PC-9 (cell line): ENCODE results near the gene BORCS5. TPM values are rescaled to one million over a fixed set of nuclear protein-coding genes. Genes with fewer than 3 reads are reported as not detected.

ENCODE experiments used
- BruUV-seq: library from RNA; stranded (reverse); fragments of 400-500 nt; replicated peaks from 2 replicates; lab custom pipeline; 2021; lab: Mats Ljungman, UMichigan
- CTCF ChIA-PET: fragments of 300-600 bp; sonication (Branson Sonifier 250); formaldehyde crosslinking; loops from one replicate; lab custom pipeline; 2022; ENCODE audit warnings: antibody characterized with exemption; lab: Charles Lee
- POLR2A ChIA-PET: fragments of 300-600 bp; sonication (Branson Sonifier 250); formaldehyde crosslinking; loops from one replicate; lab custom pipeline; 2022; ENCODE audit warnings: antibody characterized with exemption; ENCODE audit not compliant: unreplicated experiment; lab: Charles Lee
- DNase-seq, 2 experiments: peaks; one replicate each; pipeline versions ENCODE4 v3.0.0 to v3.0.0-alpha.2; 2015 to 2022; ENCODE audit warnings: mixed read lengths in 1 of 2
- H2AFZ ChIP-seq: fragments of 200-600 bp; sonication (generic); 2 replicates; pipeline ENCODE4 v1.8.1; 2017; ENCODE audit warnings: antibody characterized with exemption
- H3F3A ChIP-seq: fragments of 200-600 bp; sonication (generic); 2 replicates; pipeline ENCODE4 v1.8.1; 2017; ENCODE audit warnings: antibody characterized with exemption, mild to moderate bottlenecking, low read depth; ENCODE audit not compliant: insufficient read depth
- H3K27ac ChIP-seq: fragments of 200-600 bp; sonication (generic); 2 replicates; pipeline ENCODE4 v1.6.1; 2016; ENCODE audit warnings: mixed run types
- H3K27me3 ChIP-seq: fragments of 200-600 bp; sonication (generic); 2 replicates; pipeline ENCODE4 v1.6.1; 2016; ENCODE audit warnings: low read depth, mixed run types; ENCODE audit not compliant: insufficient read depth
- H3K36me3 ChIP-seq: fragments of 200-600 bp; sonication (generic); 2 replicates; pipeline ENCODE4 v1.6.1; 2016; ENCODE audit warnings: low read depth, mixed run types
- H3K4me1 ChIP-seq: fragments of 200-600 bp; sonication (generic); replicated peaks from 2 replicates; pipeline ENCODE4 v1.6.1; 2016; ENCODE audit warnings: mixed run types; ENCODE audit not compliant: insufficient read depth
- H3K4me2 ChIP-seq: fragments of 200-600 bp; sonication (generic); 2 replicates; pipeline ENCODE4 v1.6.1; 2017; ENCODE audit warnings: mixed run types
- H3K4me3 ChIP-seq: fragments of 200-600 bp; sonication (generic); 2 replicates; pipeline ENCODE4 v1.6.1; 2016; ENCODE audit warnings: mixed run types
- H3K79me2 ChIP-seq: fragments of 200-600 bp; sonication (generic); 2 replicates; pipeline ENCODE4 v1.6.1; 2017; ENCODE audit warnings: low read depth, mixed run types
- H3K9me2 ChIP-seq: fragments of 200-600 bp; sonication (generic); 2 replicates; pipeline ENCODE4 v1.8.1; 2017; ENCODE audit warnings: mild to moderate bottlenecking; ENCODE audit not compliant: insufficient read depth
- H3K9me3 ChIP-seq: fragments of 200-600 bp; sonication (generic); 2 replicates; pipeline ENCODE4 v1.8.1; 2016; ENCODE audit warnings: low read depth; ENCODE audit not compliant: insufficient read depth
- H4K20me1 ChIP-seq: fragments of 200-600 bp; sonication (generic); 2 replicates; pipeline ENCODE4 v1.8.1; 2017; ENCODE audit not compliant: insufficient read depth
- CTCF ChIP-seq: fragments of 200-600 bp; sonication (generic); conservative IDR thresholded peaks from 2 replicates; pipeline ENCODE4 v1.6.1; 2017; ENCODE audit warnings: mixed run types, antibody characterized with exemption, mild to moderate bottlenecking, moderate library complexity
- EZH2 ChIP-seq: fragments of 200-600 bp; sonication (generic); IDR thresholded peaks from 2 replicates; pipeline ENCODE4 v1.8.0; 2017; ENCODE audit warnings: antibody characterized with exemption, low read depth
- intact Hi-C: fragments of 100-400 bp; cut with micrococcal nuclease; formaldehyde crosslinking; loops from one replicate; pipeline ENCODE4 v1.10.0; 2022; ENCODE audit not compliant: unreplicated experiment
- total RNA-seq: library from RNA; stranded (reverse); gene quantifications from 2 replicates; pipeline ENCODE4 v1.2.3, GENCODE V29; 2021

Gene BORCS5
- total RNA-seq, 1 experiment from 2014 or later, result 19.7 TPM

DNA sequence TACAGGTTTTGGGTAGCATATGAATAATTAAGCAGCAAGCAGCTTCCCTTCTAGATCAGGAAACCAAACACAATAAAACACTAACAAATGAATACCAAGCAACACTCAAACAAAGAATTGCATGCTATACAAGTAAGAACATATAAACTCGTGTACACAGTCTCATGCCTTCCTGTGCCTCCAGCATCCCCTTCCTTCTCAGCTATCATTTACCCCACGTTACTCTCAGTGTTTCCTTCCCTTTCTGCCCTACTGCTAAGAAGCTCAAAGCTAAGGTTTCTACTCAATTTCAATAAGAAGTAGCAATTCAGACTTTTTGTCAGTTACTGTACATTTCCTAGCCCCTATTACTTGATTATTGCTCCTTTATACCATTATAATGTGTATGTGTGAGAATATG, 124.8 kb downstream of the BORCS5 start:
- no peaks in the 10 kb centered on the region for H3K4me1 ChIP-seq
- DNase-seq, result no peak
- H3K4me3 ChIP-seq, result no peak overlapping the region
- intact Hi-C loops, result no loop called here
- H3K79me2 ChIP-seq, result no peaks in the 10 kb centered on the region
- no peak overlapping the region for H3K4me2 ChIP-seq
- H3K27me3 ChIP-seq, result no peaks in the 10 kb centered on the region
- H4K20me1 ChIP-seq, result no peaks in the 10 kb centered on the region
- peaks cover 5% of the 10 kb centered on the region; the same call in 1 of the 2 replicates for H3F3A ChIP-seq
- CTCF ChIA-PET, result no interaction called here
- H3K36me3 ChIP-seq, result peaks cover 8% of the 10 kb centered on the region; the same call in 1 of the 2 replicates
- H3K27ac ChIP-seq, result no peak overlapping the region
- TF ChIP-seq CTCF, result no peak
- TF ChIP-seq EZH2, result no peak
- BruUV-seq, result no TSS peak
- no peaks in the 10 kb centered on the region for H3K9me2 ChIP-seq
- H3K9me3 ChIP-seq, result no peaks in the 10 kb centered on the region
- POLR2A ChIA-PET, result no interaction called here
- no peak overlapping the region for H2AFZ ChIP-seq

- POLR2A ChIA-PET, result no interaction called here
- TF ChIP-seq CTCF, result no peak
- no peak for TF ChIP-seq EZH2
- CTCF ChIA-PET, result no interaction called here
Observed at GRCh38 chr12:12482150-12482761, 125.4 kb downstream of the BORCS5 start.

GRCh38 chr12:12482959-12483358, 126.1 kb downstream of the BORCS5 start:
- no peaks in the 10 kb centered on the region for H3K9me2 ChIP-seq
- H3K4me2 ChIP-seq, result no peak overlapping the region
- peaks cover 5% of the 10 kb centered on the region; the same call in 1 of the 2 replicates for H3K36me3 ChIP-seq
- no peak overlapping the region for H3K4me3 ChIP-seq
- H2AFZ ChIP-seq, result no peak overlapping the region
- no peaks in the 10 kb centered on the region for H4K20me1 ChIP-seq
- H3K27ac ChIP-seq, result no peak overlapping the region
- ChIA-PET POLR2A (no interaction called here), CTCF (no interaction called here)
- no peak for DNase-seq
- peaks cover 5% of the 10 kb centered on the region; the same call in 1 of the 2 replicates for H3F3A ChIP-seq
- no peak for TF ChIP-seq CTCF
- no peak for TF ChIP-seq EZH2
- H3K27me3 ChIP-seq, result no peaks in the 10 kb centered on the region
- intact Hi-C loops, result no loop called here
- no TSS peak for BruUV-seq
- no peaks in the 10 kb centered on the region for H3K9me3 ChIP-seq
- H3K79me2 ChIP-seq, result no peaks in the 10 kb centered on the region
- H3K4me1 ChIP-seq, result no peaks in the 10 kb centered on the region

More at GRCh38 chr12:12482150-12482761, 125.4 kb downstream of the BORCS5 start:
- Histone ChIP-seq H3K79me2 (no peaks in the 10 kb centered on the region), H2AFZ (no peak overlapping the region), H3K27ac (no peak overlapping the region), H3K36me3 (peaks cover 5% of the 10 kb centered on the region; the same call in 1 of the 2 replicates), H3K27me3 (no peaks in the 10 kb centered on the region), H4K20me1 (no peaks in the 10 kb centered on the region), H3K4me1 (no peaks in the 10 kb centered on the region), H3K9me2 (no peaks in the 10 kb centered on the region), H3K9me3 (no peaks in the 10 kb centered on the region), H3F3A (peaks cover 5% of the 10 kb centered on the region; the same call in 1 of the 2 replicates), H3K4me3 (no peak overlapping the region), H3K4me2 (no peak overlapping the region)
- DNase-seq, result no peak
- BruUV-seq, result no TSS peak
- intact Hi-C loops, result no loop called here
